Activated B cell treated with CpG ODN at 0.5 μM for 24 hours (primary cell): ENCODE results near the gene TRIM17. TPM values are rescaled to one million over a fixed set of nuclear protein-coding genes. Genes with fewer than 3 reads are reported as not detected.

Experiments
- ATAC-seq: fragments of 200-7000 bp; cut with Tn5 transposase; one replicate; pipeline ENCODE4 v1.10.0; 2021; ENCODE audit warnings: low read depth, mild to moderate bottlenecking, moderate library complexity
- CTCF ChIA-PET: fragments of 350-600 bp; sonication (Branson Sonifier 250); formaldehyde crosslinking; loops from one replicate; lab custom pipeline; 2021; ENCODE audit warnings: antibody characterized with exemption; lab: Charles Lee
- POLR2A ChIA-PET: fragments of 350-600 bp; sonication (Branson Sonifier 250); formaldehyde crosslinking; loops from one replicate; lab custom pipeline; 2021; ENCODE audit warnings: antibody characterized with exemption; lab: Charles Lee
- DNase-seq: peaks from one replicate; pipeline ENCODE4 v3.0.0; 2022
- H3K27ac Mint-ChIP-seq: one replicate; pipeline ENCODE4 v1.8.0; 2020; ENCODE audit warnings: mixed read lengths
- H3K27me3 Mint-ChIP-seq: one replicate; pipeline ENCODE4 v1.8.0; 2021; ENCODE audit warnings: mixed read lengths
- H3K36me3 Mint-ChIP-seq: one replicate; pipeline ENCODE4 v1.8.0; 2021; ENCODE audit warnings: low read depth, mixed read lengths
- H3K4me1 Mint-ChIP-seq: one replicate; pipeline ENCODE4 v1.8.0; 2021; ENCODE audit warnings: mixed read lengths
- H3K4me3 Mint-ChIP-seq: one replicate; pipeline ENCODE4 v1.8.0; 2020; ENCODE audit warnings: mild to moderate bottlenecking, mixed read lengths
- H3K9me3 Mint-ChIP-seq: one replicate; pipeline ENCODE4 v1.8.0; 2020; ENCODE audit warnings: mixed read lengths
- CTCF ChIP-seq: fragments of 200-600 bp; IDR thresholded peaks from one replicate; pipeline ENCODE4 v1.8.0; 2022; ENCODE audit warnings: antibody characterized with exemption, mild to moderate bottlenecking
- intact Hi-C: fragments of 100-400 bp; cut with micrococcal nuclease; formaldehyde crosslinking; loops from one replicate; pipeline ENCODE4 v1.15.1; 2024
- total RNA-seq: library from RNA; stranded (reverse); gene quantifications from 2 replicates; pipeline ENCODE4 v1.2.3, GENCODE V29; 2022

Gene TRIM17
- total RNA-seq, 1 donor from 2014 or later = not detected

- Mint-ChIP-seq H3K9me3 (no peaks in the 10 kb centered on the region), H3K36me3 (no peaks in the 10 kb centered on the region), H3K4me3 (no peak overlapping the region), H3K27me3 (no peaks in the 10 kb centered on the region), H3K27ac (no peak overlapping the region), H3K4me1 (no peaks in the 10 kb centered on the region)
- ATAC-seq (no peak), DNase-seq (no peak)
- POLR2A ChIA-PET = no interaction called here
- no peak for TF ChIP-seq CTCF
- CTCF ChIA-PET = no interaction called here
- intact Hi-C loops = no loop called here
Measured at GRCh38 chr1:228364706-228365213, 51.9 kb downstream of the TRIM17 start.

- Mint-ChIP-seq H3K27me3 (no peaks in the 10 kb centered on the region), H3K4me3 (no peak overlapping the region), H3K4me1 (no peaks in the 10 kb centered on the region), H3K36me3 (no peaks in the 10 kb centered on the region), H3K27ac (no peak overlapping the region), H3K9me3 (no peaks in the 10 kb centered on the region)
- intact Hi-C loops = no loop called here
- ChIA-PET CTCF (no interaction called here), POLR2A (interaction anchor here (0.5 kb wide), 1 partner anchor 1428 kb away, joined by 3 read pairs; no protein-coding TSS in a partner anchor)
- ATAC-seq (no peak), DNase-seq (no peak)
- no peak for TF ChIP-seq CTCF
Measured at GRCh38 chr1:228364068-228364705, 52.5 kb downstream of the TRIM17 start.

DNA sequence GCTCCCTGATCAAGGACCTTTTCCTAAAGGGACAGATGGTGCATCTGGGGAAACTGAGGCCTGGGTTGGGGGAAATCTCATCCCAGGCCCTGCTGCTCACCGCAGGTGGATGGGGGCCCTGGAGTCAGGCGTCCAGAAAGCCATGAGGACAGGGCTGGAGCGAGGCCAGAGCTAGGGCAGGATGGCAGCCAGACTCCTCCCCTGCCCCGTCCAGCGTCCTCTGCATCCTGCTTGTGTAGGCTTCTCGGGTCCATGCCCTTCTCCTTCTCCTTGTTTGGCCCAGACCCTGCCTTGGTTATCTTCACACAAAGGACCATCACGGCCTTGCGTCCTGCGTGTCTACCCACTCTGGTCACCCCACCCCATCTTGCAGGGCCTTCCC lies 53.0 kb downstream of the TRIM17 start:
- ChIA-PET CTCF (no interaction called here), POLR2A (interaction anchor here (0.5 kb wide), 1 partner anchor 1427 kb away, joined by 3 read pairs; no protein-coding TSS in a partner anchor)
- no peaks in the 10 kb centered on the region for H3K4me1 Mint-ChIP-seq
- no peaks in the 10 kb centered on the region for H3K9me3 Mint-ChIP-seq
- ATAC-seq (no peak), DNase-seq (no peak)
- no peak overlapping the region for H3K27ac Mint-ChIP-seq
- H3K27me3 Mint-ChIP-seq = no peaks in the 10 kb centered on the region
- no peak for TF ChIP-seq CTCF
- intact Hi-C loops = no loop called here
- no peaks in the 10 kb centered on the region for H3K36me3 Mint-ChIP-seq
- no peak overlapping the region for H3K4me3 Mint-ChIP-seq

- ATAC-seq (no peak), DNase-seq (no peak)
- Mint-ChIP-seq H3K9me3 (no peaks in the 10 kb centered on the region), H3K27me3 (no peaks in the 10 kb centered on the region), H3K4me1 (no peaks in the 10 kb centered on the region), H3K4me3 (no peak overlapping the region), H3K36me3 (no peaks in the 10 kb centered on the region), H3K27ac (no peak overlapping the region)
- CTCF ChIA-PET = no interaction called here
- intact Hi-C loops = no loop called here
- POLR2A ChIA-PET = no interaction called here
- TF ChIP-seq CTCF = no peak
Measured at GRCh38 chr1:228362884-228363450, 53.7 kb downstream of the TRIM17 start.

GRCh38 chr1:228362141-228362883 lies 54.3 kb downstream of the TRIM17 start:
- CTCF ChIA-PET = no interaction called here
- intact Hi-C loops = no loop called here
- no peaks in the 10 kb centered on the region for H3K27me3 Mint-ChIP-seq
- no peak for TF ChIP-seq CTCF
- POLR2A ChIA-PET = no interaction called here
- H3K4me1 Mint-ChIP-seq = no peaks in the 10 kb centered on the region
- H3K36me3 Mint-ChIP-seq = no peaks in the 10 kb centered on the region
- no peaks in the 10 kb centered on the region for H3K9me3 Mint-ChIP-seq
- H3K4me3 Mint-ChIP-seq = no peak overlapping the region
- no peak overlapping the region for H3K27ac Mint-ChIP-seq
- ATAC-seq (no peak), DNase-seq (no peak)
